ENCODE results near the gene NDST4.

DNA sequence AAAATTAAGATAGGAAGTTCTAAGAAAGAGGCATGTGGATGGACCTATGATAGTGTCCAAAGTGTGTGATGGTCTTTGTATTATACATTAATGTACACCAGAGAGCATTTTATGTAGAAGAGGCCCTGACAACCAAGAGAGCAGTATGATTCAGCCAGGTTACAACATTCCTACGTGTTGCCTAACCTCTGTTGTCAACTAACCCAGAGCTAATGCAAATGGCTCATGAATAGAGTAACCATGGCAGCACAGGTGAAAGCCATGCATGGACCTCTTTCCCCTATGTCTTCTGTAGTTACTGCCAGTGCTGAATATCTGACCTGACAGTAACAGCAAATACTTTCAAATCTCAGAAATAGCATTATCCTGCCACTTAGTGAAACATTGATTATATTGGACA, 255.6 kb downstream of the NDST4 start:
- TF ChIP-seq, protein P1, sequence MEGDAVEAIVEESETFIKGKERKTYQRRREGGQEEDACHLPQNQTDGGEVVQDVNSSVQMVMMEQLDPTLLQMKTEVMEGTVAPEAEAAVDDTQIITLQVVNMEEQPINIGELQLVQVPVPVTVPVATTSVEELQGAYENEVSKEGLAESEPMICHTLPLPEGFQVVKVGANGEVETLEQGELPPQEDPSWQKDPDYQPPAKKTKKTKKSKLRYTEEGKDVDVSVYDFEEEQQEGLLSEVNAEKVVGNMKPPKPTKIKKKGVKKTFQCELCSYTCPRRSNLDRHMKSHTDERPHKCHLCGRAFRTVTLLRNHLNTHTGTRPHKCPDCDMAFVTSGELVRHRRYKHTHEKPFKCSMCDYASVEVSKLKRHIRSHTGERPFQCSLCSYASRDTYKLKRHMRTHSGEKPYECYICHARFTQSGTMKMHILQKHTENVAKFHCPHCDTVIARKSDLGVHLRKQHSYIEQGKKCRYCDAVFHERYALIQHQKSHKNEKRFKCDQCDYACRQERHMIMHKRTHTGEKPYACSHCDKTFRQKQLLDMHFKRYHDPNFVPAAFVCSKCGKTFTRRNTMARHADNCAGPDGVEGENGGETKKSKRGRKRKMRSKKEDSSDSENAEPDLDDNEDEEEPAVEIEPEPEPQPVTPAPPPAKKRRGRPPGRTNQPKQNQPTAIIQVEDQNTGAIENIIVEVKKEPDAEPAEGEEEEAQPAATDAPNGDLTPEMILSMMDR (IDR thresholded peaks at IDR 0.05), result no peak
- no peak for TF ChIP-seq POLR2A (IDR thresholded peaks at IDR 0.05)
